ENCODE results near the gene IRGQ.

Gene IRGQ

DNA sequence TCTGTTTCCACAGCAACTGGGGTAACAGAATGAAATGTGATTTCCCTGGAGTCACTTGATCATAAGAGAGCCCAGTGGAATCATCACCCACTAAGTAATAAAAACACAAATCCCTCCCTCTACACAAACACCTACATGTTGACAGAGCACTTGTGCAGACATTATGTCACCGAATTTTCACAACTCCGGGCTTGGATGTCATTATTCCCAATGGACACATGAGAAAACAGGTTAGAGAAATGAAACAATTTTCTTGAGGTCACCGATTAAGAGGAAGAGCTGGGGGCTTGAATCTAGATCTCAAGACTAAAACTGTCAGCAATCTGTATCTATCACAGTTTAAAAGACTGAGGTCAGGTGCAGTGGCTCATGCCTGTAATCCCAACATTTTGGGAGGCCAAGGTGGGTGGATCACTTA, 23.8 kb downstream of the IRGQ start:
- DNase-seq (ENCODE audit: low read depth): no peak
- TF ChIP-seq, protein P1, sequence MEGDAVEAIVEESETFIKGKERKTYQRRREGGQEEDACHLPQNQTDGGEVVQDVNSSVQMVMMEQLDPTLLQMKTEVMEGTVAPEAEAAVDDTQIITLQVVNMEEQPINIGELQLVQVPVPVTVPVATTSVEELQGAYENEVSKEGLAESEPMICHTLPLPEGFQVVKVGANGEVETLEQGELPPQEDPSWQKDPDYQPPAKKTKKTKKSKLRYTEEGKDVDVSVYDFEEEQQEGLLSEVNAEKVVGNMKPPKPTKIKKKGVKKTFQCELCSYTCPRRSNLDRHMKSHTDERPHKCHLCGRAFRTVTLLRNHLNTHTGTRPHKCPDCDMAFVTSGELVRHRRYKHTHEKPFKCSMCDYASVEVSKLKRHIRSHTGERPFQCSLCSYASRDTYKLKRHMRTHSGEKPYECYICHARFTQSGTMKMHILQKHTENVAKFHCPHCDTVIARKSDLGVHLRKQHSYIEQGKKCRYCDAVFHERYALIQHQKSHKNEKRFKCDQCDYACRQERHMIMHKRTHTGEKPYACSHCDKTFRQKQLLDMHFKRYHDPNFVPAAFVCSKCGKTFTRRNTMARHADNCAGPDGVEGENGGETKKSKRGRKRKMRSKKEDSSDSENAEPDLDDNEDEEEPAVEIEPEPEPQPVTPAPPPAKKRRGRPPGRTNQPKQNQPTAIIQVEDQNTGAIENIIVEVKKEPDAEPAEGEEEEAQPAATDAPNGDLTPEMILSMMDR (IDR thresholded peaks at IDR 0.05; ENCODE audit: control insufficient read depth, extremely low read depth, insufficient read depth): no peak
- no peak overlapping the region for H3K4me3 ChIP-seq (ENCODE audit: low read depth, low read length)

DNA sequence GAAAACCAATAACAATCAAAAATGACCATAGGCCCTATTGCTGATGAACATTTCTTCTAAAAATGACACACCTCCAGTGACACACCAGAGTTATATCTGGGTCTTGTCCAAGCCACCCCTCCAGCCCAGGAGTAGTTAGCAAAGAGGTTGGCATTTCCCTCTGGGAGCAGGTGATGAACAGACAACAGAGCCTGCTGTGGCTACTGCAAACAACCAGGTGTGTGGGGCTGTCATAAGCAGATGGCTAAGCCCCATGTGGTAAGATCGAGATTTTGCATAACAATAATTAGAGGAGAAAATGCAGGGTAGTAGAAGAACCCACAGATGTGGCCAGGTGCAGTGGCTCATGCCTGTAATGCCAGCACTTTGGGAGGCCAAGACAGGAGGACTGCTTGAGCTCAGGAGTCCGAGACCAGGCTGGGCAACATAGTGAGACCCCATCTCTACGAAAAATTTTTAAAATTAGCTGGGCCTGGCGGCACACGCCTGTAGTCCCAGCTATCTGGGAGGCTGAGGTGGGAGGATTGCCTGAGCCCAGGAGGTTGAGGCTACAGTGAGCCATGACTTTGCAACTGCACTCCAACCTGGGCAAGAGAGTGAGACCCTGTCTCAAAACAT, 25.7 kb downstream of the IRGQ start:
- DNase-seq (ENCODE audit: low read depth): no peak
- H3K4me3 ChIP-seq (ENCODE audit: low read depth, low read length): no peak overlapping the region
- TF ChIP-seq, protein P1 (IDR thresholded peaks at IDR 0.05; ENCODE audit: control insufficient read depth, extremely low read depth, insufficient read depth): no peak

DNA sequence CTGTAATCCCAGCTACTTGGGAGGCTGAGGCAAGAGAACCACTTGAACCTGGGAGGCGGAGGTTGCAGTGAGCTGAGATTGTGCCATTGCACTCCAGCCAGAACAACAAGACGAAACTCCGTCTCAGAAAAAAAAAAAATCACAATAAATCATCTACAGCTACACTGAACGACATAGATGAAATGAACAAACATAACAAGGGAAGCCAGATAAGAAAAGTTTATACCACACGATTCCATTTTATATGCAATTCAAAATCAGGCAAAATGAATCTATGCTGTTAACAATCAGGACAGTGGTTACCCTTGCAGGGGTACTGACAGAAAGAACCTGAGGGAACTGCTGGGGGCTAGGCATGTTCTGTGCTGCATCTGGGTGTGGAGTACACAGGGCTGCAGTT, 26.3 kb downstream of the IRGQ start:
- TF ChIP-seq, protein P1 (IDR thresholded peaks at IDR 0.05; ENCODE audit: control insufficient read depth, extremely low read depth, insufficient read depth): no peak
- no peak for DNase-seq (ENCODE audit: low read depth)
- no peak overlapping the region for H3K4me3 ChIP-seq (ENCODE audit: low read depth, low read length)

DNA sequence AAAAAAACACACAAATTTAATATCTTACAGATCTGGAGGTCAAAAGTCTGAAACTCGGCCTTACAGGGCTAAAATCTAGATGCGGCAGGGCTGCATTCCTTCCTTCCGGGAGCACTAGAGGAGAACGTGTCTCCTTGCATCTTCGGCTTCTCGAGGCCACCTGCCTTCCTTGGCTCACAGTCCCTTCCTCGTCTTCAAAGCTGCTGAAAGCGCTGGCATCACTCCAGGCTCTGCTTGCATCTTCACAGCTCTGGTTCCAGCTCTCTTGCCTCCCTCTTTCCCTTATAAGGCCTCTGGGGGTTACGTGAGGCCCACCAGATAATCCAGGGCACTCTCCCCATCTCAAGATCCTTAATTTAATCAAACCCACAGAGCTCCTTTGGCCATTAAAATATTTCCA, 31.1 kb downstream of the IRGQ start:
- TF ChIP-seq, protein P1 (IDR thresholded peaks at IDR 0.05; ENCODE audit: control insufficient read depth, extremely low read depth, insufficient read depth): no peak
- no peak overlapping the region for H3K4me3 ChIP-seq (ENCODE audit: low read depth, low read length)
- no peak for DNase-seq (ENCODE audit: low read depth)

DNA sequence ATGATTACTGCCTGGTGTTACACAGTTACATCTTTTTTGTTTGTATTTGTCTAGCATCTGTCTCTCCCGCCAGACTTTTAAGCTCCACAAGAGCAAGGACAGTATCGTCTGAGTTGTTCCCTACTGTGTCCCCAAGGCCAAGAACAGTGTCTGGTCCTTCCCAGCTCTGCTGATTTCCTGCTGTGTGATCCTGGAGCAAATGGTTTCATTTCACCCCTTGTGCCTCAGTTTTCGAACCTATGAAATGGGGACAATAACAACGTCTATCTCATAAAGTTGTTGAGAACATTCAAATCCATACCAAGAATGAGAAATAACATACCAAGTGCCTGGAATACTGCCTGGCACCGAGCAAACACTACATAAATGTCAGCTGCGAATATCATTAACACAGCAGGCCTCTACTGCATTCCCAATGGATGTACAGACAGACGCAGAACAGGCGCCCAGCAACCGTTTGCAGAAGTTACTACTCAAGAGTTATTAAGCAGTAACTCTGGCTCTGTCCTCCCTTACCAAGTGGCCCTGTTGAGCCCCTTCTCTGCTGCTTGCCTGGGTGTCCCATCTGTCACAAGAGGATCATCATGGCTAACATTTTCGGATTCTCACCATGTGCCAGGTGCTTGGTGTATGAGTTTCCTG, 32.0 kb downstream of the IRGQ start:
- H3K4me3 ChIP-seq (ENCODE audit: low read depth, low read length): no peak overlapping the region
- no peak for DNase-seq (ENCODE audit: low read depth)
- TF ChIP-seq, protein P1 (IDR thresholded peaks at IDR 0.05; ENCODE audit: control insufficient read depth, extremely low read depth, insufficient read depth): no peak

DNA sequence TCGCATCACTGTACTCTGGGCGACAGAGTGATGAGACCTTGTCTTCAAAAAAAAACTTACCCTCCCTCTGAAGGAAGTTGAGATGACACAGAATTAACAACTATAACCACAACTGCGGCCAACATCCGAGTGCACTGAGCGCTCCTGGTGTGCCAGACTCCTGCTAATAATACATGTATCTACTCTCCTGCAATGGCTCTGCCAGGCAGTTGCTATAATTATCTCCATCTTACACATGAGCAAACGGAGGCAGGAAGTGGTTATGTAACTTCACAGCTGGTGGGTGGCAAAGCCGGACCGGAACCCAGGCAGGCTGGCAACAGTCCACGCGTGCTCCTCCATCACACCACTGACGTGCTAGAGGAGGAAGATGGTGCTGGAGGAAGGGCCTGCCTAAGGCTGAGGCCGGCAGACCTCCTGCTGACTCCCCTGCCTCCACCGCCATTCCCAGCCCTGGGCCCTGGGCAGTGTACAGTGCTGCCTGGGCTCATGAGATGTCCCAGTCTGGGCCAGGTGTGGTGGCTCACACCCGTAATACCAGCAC, 33.2 kb downstream of the IRGQ start:
- no peak overlapping the region for H3K4me3 ChIP-seq (ENCODE audit: low read depth, low read length)
- TF ChIP-seq, protein P1 (IDR thresholded peaks at IDR 0.05; ENCODE audit: control insufficient read depth, extremely low read depth, insufficient read depth): no peak
- no peak for DNase-seq (ENCODE audit: low read depth)

Measured in LNCaP clone FGC (cell line).